Hepatocyte (in vitro differentiated cells): ENCODE measurements around the gene CACNA2D4.

Experiments
- EZH2 ChIP-seq: fragments of 200-600 bp; sonication (generic); IDR thresholded peaks from 2 replicates; pipeline ENCODE4 v1.6.1; 2016; ENCODE audit warnings: antibody characterized with exemption, mild to moderate bottlenecking, borderline replicate concordance
- EZH2phosphoT487 ChIP-seq: fragments of 200-600 bp; sonication (generic); IDR thresholded peaks from one replicate; pipeline ENCODE4 v1.6.1; 2018; ENCODE audit warnings: antibody characterized with exemption, mild to moderate bottlenecking, low read depth, moderate library complexity; ENCODE audit not compliant: unreplicated experiment, severe bottlenecking
- TF ChIP-seq, protein P1 (sequence below): fragments of 200-600 bp; sonication (generic); IDR thresholded peaks from 2 replicates; pipeline ENCODE4 v1.5.1; 2016; ENCODE audit warnings: antibody characterized with exemption, mild to moderate bottlenecking; ENCODE audit not compliant: poor library complexity

GRCh38 chr12:1841586-1842182, 76.8 kb downstream of the CACNA2D4 start:
- TF ChIP-seq, protein P1, sequence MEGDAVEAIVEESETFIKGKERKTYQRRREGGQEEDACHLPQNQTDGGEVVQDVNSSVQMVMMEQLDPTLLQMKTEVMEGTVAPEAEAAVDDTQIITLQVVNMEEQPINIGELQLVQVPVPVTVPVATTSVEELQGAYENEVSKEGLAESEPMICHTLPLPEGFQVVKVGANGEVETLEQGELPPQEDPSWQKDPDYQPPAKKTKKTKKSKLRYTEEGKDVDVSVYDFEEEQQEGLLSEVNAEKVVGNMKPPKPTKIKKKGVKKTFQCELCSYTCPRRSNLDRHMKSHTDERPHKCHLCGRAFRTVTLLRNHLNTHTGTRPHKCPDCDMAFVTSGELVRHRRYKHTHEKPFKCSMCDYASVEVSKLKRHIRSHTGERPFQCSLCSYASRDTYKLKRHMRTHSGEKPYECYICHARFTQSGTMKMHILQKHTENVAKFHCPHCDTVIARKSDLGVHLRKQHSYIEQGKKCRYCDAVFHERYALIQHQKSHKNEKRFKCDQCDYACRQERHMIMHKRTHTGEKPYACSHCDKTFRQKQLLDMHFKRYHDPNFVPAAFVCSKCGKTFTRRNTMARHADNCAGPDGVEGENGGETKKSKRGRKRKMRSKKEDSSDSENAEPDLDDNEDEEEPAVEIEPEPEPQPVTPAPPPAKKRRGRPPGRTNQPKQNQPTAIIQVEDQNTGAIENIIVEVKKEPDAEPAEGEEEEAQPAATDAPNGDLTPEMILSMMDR = no peak
- no peak for TF ChIP-seq EZH2phosphoT487
- no peak for TF ChIP-seq EZH2
